Activated naive CD8-positive, alpha-beta T cell treated with anti-CD3 and anti-CD28 coated beads, Interleukin-2, amount 50 U/mL, for 16 hours (primary cell): Measurements from ENCODE around the gene TMEM51.

Experiments
- DNase-seq: peaks from one replicate; pipeline ENCODE4 v3.0.0-alpha.2; 2020; ENCODE audit warnings: low read depth, low spot score

TMEM51 gene

DNA sequence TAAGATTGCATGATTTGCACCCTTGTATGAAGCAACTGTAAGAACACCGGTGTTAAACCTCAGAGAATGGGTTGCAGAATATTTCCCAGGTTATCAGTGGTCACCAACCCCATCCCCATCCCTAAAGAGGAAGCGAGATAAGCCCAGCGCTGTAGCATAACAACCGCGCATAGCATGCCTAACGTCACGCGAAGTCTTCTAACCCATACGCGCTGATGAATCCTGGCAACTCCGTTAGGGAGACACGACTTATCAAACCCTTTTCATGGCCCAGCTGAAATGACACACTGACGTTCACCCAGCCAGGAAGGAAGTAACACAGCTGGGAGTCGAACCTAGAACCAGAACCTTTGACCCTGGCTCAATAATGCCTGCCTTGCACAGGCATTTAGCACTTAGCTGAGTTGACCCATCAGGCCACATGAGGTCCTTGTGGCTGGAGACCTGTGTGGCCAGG is 24.2 kb downstream of the TMEM51 start:
- no peak for DNase-seq

DNA sequence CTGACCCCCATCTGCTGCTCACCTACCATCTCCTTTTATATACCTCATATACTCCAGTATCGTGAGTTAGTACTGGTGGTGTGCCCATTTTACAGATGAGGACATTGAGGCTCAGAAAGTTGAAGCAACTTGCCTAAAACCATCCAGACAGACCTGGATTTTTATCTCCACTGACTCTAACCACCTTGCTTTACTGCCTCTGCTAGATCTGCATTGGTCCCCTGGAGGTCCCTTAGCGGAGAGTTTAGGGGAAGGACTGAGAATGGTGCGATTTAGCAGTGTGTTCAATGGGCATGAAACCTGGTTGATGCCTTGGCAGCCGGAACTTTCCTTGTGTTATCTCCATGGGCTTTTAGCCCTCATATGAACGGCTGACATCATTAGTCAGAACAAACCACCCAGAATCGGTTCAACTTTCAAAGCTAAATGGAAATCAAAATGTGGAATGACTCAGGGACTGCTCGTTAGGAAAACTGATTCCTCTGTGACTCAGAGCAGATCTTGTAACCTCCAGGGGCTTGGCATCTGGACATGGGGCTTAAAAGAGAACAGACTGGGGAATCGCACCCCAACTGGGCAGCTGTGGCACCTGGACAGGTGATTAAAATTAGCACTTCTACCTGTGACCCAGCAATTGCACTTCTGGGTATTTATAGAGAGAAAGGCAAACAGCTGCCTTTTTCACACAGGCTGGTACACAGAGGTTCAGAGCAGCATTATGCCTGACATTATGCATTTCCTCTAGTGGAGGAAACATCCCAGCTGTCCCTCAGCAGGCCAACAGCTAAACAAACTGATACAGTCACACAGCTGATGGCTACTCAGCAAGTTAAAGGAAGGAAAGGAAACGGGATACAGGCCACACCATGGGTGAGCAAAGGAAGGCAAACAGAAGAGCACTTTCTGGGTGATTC is 25.3 kb downstream of the TMEM51 start:
- DNase-seq = no peak

DNA sequence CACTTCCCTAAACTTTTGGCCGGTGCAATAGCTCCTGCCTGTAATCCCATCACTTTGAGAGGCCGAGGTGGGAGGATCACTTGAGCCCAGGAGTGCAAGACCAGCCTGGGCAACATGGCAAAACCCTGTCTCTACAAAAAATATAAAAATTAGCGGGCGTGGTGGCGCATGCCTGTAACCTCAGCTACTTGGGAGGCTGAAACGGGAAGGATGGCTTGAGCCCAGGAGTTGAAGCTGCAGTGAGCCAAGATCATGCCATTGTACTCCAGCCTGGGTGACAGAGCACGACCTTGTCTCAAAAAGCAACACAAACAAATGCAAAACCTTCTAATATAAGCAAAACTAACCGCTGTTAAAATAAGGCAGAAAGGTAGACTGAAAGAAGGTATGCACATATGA is 25.9 kb downstream of the TMEM51 start:
- DNase-seq = no peak

DNA sequence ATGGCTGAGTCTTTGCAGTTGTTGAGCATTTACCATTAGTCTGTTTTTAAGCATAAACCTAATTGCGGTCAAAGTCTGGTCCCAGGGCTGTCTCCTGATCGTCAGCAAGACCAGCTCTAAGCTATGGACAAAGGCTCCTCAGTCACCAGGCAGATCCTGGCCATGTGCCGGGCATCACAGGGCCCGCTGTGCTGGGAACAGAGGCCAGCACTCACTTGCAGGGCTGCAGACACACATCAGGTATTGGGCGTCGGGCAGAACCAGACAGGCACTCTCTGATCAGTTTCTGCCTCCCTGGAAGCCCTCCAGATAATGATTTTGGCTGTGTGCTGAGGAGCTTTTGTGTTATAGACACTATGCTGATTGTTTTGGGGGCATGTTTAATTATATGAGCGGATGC is 26.6 kb downstream of the TMEM51 start:
- DNase-seq = no peak

DNA sequence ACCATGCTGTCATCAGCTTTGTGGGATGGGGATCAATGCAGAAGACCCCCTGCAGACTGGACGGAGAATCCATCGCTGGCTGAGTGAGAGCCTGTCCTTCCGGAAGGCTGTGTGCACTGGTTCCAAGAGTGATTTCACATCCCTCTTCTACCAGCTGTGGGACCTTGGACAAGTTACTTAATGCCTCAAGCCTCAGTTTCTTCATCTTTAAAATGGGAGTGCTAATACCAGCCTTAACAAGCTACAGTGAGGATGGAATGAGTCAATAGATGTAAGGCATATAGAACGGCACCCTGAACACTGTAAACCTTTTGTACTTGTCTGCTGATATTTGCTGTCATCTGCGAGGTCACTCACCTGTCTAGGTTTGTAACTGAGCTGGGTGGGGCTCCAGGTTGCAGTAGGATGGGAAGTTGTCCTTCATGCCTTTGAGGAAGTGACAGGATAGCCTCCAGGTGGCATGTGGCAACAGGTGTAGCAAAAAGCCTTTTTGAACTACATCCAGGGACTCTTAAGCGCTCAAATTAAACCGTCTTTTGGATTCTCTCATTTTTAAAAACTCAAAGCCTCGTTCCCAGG is 27.5 kb downstream of the TMEM51 start:
- no peak for DNase-seq

DNA sequence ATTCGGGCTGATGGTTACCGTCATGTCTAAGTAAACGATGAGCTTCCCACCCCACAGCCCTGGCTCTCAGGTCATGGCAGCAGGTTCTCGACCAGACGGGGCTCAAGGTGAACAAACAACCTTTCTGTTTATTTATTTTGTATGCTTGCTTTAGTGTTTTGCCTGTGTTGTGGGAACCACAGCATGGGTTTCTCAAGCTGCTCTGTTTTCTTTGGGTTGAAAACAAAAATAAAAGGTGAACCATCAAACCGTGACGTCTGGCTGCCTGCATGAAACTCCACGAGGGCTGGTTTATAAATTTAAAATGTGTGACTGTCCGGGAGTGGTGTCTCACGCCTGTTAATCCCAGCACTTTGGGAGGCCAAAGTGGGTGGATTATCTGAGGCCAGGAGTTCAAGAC is 28.0 kb downstream of the TMEM51 start:
- DNase-seq = no peak

DNA sequence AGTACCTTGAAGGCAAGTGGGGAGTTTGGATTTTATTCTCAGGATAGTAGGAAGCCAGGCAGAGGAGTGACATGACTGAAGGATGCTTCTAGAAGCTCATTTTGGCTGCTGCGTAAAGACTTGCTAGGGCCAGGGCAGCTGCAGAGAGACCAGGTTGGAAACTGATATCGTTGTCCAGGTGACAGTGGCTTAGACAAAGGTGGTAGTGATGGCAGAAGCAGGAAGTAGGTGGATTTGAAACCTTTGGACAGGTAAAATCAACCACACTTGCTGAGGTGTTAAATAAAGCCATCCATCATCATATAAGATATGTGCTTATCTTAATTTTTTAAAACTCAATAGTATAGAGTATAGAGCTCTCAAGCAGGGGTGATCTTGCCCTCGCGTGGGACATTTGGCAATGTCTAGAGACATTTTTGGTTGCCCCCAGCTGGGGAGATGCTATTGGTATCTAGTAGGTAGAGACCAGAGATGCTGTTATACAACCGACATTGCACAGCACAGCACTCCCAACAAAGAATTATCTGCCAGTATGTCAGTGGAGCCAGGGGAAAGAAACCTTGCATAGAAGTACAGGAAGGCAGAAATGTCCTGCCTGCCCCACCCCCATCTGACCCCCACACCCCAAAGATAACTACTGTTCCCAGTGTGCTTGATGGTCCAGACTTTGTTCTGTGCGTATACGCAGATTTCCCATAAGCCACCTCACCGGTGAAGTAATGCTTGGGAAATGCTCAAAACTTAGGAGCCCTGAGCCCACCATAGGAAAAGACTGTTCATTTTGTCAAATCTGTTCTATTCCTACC is 31.1 kb downstream of the TMEM51 start:
- no peak for DNase-seq

DNA sequence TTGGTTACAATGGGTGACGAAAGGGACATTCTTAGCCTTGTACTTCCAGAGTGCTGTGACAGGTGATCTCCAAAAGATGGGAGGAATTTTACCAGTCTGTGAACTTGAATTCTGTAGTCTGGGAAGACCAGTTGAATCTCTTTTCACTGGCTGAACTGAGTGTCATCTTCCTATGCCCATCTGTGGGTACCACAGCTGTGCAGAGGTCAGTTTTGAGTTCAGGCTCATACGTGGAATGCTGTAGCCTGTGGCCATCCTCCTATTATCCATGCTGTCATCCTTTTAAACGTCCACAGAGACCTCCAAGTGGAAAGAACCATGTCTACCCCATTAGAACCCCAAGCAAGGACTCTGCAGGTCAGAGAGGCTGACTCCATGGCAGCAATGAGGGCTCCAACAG is 32.1 kb downstream of the TMEM51 start:
- no peak for DNase-seq

DNA sequence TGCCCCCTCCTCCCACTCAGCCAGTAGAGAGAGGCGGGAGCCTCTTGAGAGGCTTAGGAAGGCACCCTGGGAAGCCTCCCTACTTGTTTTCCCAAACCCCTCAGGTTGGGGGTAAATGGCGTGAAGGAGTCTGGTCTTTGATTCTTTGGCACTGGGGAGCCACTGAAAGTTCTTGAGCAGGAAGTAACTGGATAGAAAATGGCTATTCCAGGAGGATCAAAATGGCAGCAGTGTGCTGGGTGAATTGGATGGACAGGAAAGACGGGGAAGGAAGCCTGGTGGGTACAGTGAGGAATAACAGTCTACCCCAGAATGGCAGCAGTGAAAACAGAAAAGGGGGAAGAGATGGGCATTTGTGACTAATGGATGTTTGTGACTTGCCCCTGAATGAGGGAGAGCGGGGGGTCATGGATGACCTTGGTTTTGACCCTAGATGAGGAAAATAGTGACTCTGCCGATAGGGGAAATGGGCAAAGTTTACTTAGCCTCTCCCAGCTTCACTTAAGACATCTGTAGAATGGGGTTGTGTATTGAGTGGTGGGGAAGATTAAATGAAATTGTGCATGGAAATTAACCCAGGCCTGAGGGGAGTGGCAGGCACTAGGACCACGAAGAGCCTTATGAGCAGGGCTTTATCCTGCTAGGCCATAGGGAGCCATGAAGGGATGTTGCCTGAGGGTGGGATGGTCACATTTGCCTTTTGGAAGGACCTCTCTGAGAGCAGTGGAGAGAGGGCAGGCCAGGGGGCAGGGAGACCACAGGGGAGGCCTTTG is 32.7 kb downstream of the TMEM51 start:
- no peak for DNase-seq

DNA sequence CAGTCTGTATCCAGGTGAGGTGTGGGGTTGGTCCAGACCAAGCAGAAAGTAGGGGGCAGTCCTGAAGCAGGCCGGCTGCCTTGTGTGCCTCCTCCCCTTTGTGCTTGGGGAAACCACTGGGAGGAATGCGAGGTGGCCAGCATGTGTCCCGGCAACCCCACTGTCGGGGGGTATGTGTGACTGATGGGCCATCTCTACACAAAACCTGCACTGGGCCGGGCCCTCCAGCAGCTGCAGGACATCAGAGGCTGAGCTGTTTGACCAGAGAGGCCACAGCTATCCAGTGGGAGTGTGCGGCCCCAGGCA is 33.3 kb downstream of the TMEM51 start:
- DNase-seq = no peak

DNA sequence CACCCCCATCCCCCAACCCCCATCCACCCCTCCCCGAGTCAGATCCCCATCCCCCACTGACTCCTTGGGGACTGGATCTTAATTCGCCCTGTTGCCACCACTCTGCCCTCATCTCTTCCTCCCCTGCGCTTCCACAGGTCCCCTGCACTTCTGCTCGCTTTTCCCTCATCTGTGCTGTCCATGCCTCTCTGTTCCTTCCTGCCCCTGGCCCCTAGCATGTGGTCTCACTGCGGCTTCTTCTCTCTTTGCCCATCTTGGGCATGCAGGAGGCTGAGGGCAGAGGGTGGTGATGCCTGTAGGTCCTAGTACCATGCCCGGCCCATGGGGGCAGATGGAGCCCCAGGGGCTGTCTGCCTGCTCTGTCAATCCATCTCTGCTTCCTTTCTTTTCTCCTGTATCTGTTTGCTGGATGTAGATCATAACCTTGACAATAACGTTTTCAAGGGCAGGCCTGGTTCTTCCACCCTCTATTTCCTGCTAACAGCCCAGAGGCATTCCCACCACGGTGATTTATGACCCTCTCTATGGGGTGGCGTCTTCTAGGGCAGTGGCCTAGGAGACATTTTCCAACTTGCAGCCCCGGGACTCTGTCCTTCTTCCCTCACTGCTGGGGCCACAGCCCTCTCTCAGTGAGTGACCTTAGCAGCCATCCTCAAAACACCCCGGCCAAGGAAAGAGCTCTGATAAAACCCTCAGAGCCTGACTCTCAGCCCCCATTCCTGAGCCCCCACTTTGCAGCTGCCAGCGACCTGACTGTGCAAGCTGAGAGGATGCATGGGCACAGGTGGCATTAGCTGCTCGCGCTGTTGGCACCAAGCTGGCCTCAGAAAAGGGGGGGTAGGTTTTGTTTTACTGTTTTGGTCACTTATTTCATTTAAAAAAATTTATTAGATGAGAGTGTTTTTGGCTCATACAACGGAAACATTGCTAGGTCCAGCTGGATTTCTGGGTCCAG is 33.9 kb downstream of the TMEM51 start:
- no peak for DNase-seq

DNA sequence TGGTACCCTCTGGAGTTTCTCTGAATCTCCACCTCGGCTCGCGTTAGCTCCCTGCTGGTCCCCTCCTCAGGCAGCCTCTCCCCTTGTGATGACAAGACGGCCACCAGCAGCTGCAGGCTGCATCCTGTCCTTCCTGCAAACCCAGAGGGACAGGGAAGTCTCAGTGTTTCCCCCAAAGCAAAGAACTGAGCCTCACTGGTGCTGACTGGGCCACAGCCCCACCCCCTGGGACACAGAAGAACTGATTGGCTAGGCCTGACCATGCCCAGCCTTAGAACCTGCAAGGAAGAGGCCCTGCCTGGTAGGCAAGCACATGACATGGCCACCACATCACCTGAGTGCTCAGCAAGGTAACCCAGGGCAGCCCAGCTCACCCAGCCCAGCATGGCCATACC is 34.6 kb downstream of the TMEM51 start:
- no peak for DNase-seq

DNA sequence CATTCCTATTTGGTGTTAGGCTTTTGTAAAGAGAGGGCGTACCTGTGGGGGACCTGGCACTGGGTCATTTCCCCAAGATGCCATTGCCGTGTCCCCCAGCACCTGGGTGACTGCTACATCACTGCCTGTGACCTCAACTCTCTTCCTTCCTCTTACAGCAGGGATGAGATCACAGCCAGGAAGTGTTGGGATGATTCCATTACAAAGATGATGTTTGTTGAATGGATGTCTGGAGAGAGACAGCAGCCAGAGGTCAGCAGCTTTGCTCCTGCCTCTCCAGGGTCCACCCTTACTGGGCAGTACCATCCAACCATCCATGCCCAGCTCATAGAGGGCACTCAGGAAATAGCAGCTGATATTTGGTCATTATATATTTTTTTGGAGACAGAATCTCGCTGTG is 35.1 kb downstream of the TMEM51 start:
- no peak for DNase-seq

DNA sequence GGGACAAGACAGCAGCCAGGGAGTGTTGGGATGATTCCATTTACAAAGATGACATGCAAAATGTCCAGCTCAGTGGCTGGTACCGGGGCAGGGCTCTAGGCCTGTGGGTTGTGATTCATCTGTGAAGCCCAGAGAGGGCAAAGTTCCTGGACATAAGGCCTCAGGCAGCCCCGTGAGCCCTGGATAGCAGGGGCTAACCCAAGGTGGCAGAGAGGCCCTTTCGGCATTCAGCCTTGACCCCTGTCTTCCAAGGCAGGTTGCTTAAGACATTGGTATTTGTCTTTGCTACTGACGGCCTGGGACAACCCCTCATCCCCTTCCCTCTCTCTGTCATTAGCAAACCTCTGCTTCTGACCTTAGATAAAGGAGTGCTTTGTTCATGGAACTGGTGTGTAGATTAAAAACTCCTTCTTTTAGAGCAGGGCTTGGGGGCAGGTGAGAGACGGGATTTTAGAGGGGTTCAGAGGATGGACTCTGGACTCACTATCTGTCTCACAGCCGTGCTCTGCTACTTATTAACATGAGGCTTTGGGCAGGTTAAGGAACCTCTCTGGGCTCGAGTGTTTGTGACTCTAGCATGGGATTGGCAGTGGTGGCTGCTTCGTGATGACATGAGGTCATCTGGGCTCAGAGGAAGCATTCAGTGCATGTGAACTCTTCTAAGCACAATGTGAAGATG is 36.3 kb downstream of the TMEM51 start:
- DNase-seq = no peak

DNA sequence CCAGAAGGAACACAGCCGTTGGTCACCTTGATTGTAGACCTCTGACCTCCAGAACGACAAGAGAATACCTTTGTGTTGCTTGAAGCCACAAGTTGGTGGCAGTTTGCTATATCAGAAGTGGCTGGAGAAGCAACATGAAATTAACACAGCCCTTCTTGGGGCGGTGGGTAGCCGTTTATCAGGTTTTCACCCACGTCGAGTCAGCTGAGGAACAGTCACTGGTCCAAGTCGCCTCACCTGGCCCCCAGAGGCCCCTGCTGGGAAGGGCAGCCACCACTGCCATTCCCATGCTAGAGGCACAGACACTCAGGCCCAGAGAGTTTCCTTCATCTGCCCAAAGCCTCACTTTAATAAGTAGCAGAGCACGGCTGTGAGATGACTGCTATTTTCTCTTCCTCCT is 37.7 kb downstream of the TMEM51 start:
- DNase-seq = no peak

DNA sequence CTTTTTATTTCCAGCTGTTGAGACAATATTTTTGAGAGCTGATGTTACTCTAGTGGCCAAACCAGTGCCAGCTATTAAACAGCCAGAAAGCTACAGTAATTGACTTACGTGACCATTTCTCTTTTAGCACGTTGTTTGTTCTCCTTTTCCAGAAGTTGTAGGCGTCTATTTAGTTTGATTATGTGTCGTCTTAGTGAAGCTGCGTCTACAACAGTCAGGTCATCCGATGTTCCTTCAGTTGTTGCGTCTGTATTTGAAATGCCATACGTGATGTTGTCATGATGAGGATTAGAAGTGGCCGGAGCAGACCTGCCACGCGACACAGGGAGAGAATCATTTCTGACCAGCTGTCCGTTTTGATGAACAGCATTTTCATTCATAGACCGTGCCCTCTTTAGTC is 38.2 kb downstream of the TMEM51 start:
- no peak for DNase-seq

DNA sequence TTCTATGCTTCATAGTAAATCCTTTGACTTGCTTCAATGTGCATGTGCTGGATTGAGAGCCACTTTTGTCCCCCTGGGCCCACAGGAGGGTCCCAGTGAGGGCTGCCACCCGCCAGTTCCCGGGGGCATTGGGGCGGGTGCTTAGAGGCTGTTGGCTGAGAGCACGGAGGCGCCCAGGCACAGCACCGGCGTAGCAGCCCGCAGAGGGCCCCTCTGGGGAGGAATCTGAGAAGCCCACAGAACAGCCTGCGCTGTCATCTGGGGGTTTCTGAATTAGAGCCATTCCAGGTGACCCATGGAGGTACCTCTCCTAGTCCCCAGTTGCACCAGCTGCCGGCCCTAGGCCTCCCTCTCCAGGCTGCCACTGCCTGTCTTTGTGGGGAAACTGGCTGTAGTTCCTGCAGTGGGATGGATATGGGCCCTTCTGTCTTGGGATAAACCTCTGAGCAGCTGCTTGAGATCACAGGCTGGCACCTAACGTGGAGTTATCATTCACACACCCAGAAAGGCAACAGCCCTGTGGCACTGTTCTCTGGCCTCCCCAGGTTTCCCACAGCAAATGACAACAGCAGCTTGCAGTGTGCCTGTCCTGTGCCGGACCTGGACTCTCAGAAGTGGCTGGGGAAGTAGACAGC is 39.5 kb downstream of the TMEM51 start:
- no peak for DNase-seq

DNA sequence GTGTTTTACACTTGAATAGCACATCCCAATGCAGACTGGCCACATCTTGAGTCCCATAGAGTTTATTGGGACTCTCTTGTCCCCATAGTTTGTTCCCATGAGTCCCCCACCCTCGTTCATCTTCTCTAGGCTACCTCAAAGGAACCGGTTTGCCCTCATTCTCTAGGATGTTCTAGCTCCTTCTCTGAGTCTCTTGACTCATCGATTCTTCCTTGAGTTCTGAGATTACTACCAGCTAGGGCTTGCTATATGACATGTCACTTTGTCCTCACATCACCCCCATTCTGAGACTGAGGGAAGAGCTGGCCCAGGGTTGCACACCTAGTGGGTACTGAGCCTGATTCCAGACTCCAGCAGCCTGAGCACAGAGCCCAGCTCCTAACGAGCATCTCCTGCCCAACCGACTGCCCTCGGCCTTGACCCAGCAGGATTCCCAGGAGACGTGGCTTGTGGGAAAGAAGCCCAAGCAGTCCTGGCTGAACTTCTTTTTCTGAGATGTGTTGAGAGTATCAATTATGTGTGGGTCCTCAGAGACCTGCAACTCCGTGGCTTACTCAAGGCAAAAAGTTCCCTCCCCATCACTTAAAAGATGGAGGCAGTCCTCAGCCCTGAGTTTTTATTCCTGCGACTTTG is 42.0 kb downstream of the TMEM51 start:
- no peak for DNase-seq

DNA sequence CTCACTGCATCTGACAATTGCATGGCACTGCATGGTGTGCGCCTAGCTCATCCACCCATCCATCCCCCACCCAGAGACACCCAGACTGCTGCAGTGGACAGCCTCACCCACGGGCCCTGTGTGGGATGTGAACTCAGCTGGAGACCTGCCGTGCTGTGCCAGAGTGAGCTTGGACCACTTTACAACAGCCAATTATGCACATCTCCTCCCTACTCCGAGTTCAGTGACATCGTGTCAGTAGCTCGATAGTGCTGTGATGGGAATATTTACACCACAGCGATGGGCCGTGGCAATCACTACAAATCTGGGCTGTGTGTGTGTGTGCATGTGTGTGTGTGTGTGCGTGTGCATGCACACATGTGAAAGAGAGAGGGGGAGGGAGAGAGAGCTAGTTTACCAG is 42.5 kb downstream of the TMEM51 start:
- no peak for DNase-seq
